Liver (tissue), 9 donors: ENCODE measurements around the gene ZNF831. TPM values are rescaled to one million over a fixed set of nuclear protein-coding genes. Genes with fewer than 3 reads are reported as not detected.

Experiments used
- DNase-seq: peaks from one replicate; pipeline ENCODE4 v3.0.0-alpha.2; 2017; ENCODE audit warnings: low spot score
- H3K27ac ChIP-seq, 2 donors: one replicate each; pipeline ENCODE4 v1.7.0; 2013; ENCODE audit warnings: inconsistent platforms in 2 of 2, low read length in 2 of 2, control low read depth in 1 of 2, low read depth in 1 of 2, mild to moderate bottlenecking in 1 of 2
- H3K27me3 ChIP-seq, 4 donors: one replicate each; pipeline versions ENCODE4 v1.6.1 to v1.7.0; 2013; ENCODE audit warnings: low read length in 3 of 4, inconsistent platforms in 1 of 4, mild to moderate bottlenecking in 1 of 4, moderate library complexity in 1 of 4; ENCODE audit not compliant: control insufficient read depth in 4 of 4, insufficient read depth in 4 of 4
- H3K36me3 ChIP-seq, 4 donors: one replicate each; pipeline versions ENCODE4 v1.6.1 to v1.7.0; 2013; ENCODE audit warnings: low read length in 3 of 4, mild to moderate bottlenecking in 3 of 4, low read depth in 1 of 4, moderate library complexity in 1 of 4; ENCODE audit not compliant: control insufficient read depth in 4 of 4, insufficient read depth in 3 of 4
- H3K4me1 ChIP-seq, 4 donors: one replicate each; pipeline versions ENCODE4 v1.6.1 to v1.7.0; 2013; ENCODE audit warnings: low read length in 3 of 4, mild to moderate bottlenecking in 3 of 4, moderate library complexity in 1 of 4; ENCODE audit not compliant: control insufficient read depth in 4 of 4, insufficient read depth in 4 of 4
- H3K4me3 ChIP-seq, 3 donors: one replicate each; pipeline versions ENCODE4 v1.6.1 to v1.7.0; 2013; ENCODE audit warnings: low read length in 3 of 3, control low read depth in 1 of 3, low read depth in 1 of 3, mild to moderate bottlenecking in 1 of 3
- H3K9ac ChIP-seq, 2 donors: one replicate each; pipeline ENCODE4 v1.7.0; 2013; ENCODE audit warnings: low read length in 2 of 2, mild to moderate bottlenecking in 2 of 2, moderate library complexity in 2 of 2, control low read depth in 1 of 2, low read depth in 1 of 2
- H3K9me3 ChIP-seq, 4 donors: one replicate each; pipeline versions ENCODE4 v1.6.1 to v1.7.0; 2013; ENCODE audit warnings: low read length in 3 of 4; ENCODE audit not compliant: control insufficient read depth in 4 of 4
- ATF3 ChIP-seq: IDR thresholded peaks from 2 replicates; pipeline ENCODE4 v1.6.1; 2016; ENCODE audit warnings: antibody characterized with exemption
- CTCF ChIP-seq: fragments of 150-350 bp; IDR thresholded peaks from 2 replicates; pipeline ENCODE4 v1.5.1; 2017; ENCODE audit warnings: improper control_type of control experiment, low read depth, low read length; ENCODE audit not compliant: missing input control
- EGR1 ChIP-seq, 2 donors: IDR thresholded peaks; 2 replicates each; pipeline ENCODE4 v1.6.1; 2016 to 2018; ENCODE audit warnings: antibody characterized with exemption in 2 of 2, low read depth in 2 of 2
- FOXA1 ChIP-seq: IDR thresholded peaks from 2 replicates; pipeline ENCODE4 v1.6.1; 2016; ENCODE audit warnings: antibody characterized with exemption
- FOXA2 ChIP-seq: IDR thresholded peaks from 2 replicates; pipeline ENCODE4 v1.6.1; 2016; ENCODE audit warnings: antibody characterized with exemption
- GABPA ChIP-seq, 2 donors: IDR thresholded peaks in 1 of 2; conservative IDR thresholded peaks in 1 of 2; 2 replicates each; pipeline ENCODE4 v1.6.1; 2016; ENCODE audit warnings: antibody characterized with exemption in 2 of 2, mild to moderate bottlenecking in 1 of 2, moderate library complexity in 1 of 2
- HNF4A ChIP-seq, 2 donors: conservative IDR thresholded peaks; 2 replicates each; pipeline ENCODE4 v1.6.1; 2016; ENCODE audit warnings: antibody characterized with exemption in 2 of 2, mild to moderate bottlenecking in 2 of 2
- HNF4G ChIP-seq: IDR thresholded peaks from 2 replicates; pipeline ENCODE4 v1.6.1; 2016; ENCODE audit warnings: antibody characterized with exemption
- JUND ChIP-seq, 2 donors: IDR thresholded peaks; 2 replicates each; pipeline ENCODE4 v1.6.1; 2016; ENCODE audit warnings: antibody characterized with exemption in 2 of 2
- MAX ChIP-seq: IDR thresholded peaks from 2 replicates; pipeline ENCODE4 v1.6.1; 2016; ENCODE audit warnings: antibody characterized with exemption
- NR2F2 ChIP-seq: IDR thresholded peaks from 2 replicates; pipeline ENCODE4 v1.6.1; 2016; ENCODE audit warnings: antibody characterized with exemption
- RAD21 ChIP-seq, 2 donors: IDR thresholded peaks; 2 replicates each; pipeline ENCODE4 v1.6.1; 2016; ENCODE audit warnings: antibody characterized with exemption in 2 of 2, mild to moderate bottlenecking in 2 of 2
- REST ChIP-seq: IDR thresholded peaks from 2 replicates; pipeline ENCODE4 v1.6.1; 2016; ENCODE audit warnings: antibody characterized with exemption, mild to moderate bottlenecking
- RXRA ChIP-seq, 2 donors: IDR thresholded peaks; 2 replicates each; pipeline ENCODE4 v1.6.1; 2017 to 2018; ENCODE audit warnings: antibody characterized with exemption in 2 of 2, mild to moderate bottlenecking in 1 of 2
- SP1 ChIP-seq: IDR thresholded peaks from 2 replicates; pipeline ENCODE4 v1.6.1; 2018; ENCODE audit warnings: antibody characterized with exemption, mild to moderate bottlenecking
- TAF1 ChIP-seq: conservative IDR thresholded peaks from 2 replicates; pipeline ENCODE4 v1.6.1; 2016; ENCODE audit warnings: antibody characterized with exemption, mild to moderate bottlenecking
- ZBTB33 ChIP-seq: IDR thresholded peaks from 2 replicates; pipeline ENCODE4 v1.6.1; 2016; ENCODE audit warnings: antibody characterized with exemption
- WGBS: extraction: QIAGEN DNeasy Blood & Tissue Kit; methylation state at CpG from one replicate; pipeline ENCODE4 v1.1.7; 2013; 5-methylcytosine and 5-hydroxymethylcytosine counted together
- polyA plus RNA-seq, 2 donors: library from polyadenylated mRNA; stranded (reverse) in 1 of 2; unstranded in 1 of 2; fragments of 200-250 nt in 1 of 2; fragments of >200 nt in 1 of 2; fragmentation: Nextera tagmentation in 1 of 2; extraction: Ambion mirVana in 1 of 2; gene quantifications; one replicate each; pipeline versions ENCODE4 v1.2.1 to v1.2.3, GENCODE V29; 2013 to 2015
- total RNA-seq, 2 donors: library from RNA; depleted of rRNA; stranded (reverse); fragments of >200 nt; gene quantifications; one replicate each; pipeline ENCODE4 v1.2.3, GENCODE V29; 2014
- donor health status: healthy.
- donor health status: healthy.
- donor health status: healthy.
- donor health status: healthy.
- donor health status: healthy.

Gene ZNF831
- total and polyA plus RNA-seq, 4 donors: 0.06 to 0.75 (median 0.13) TPM

- Histone ChIP-seq H3K4me3 (no peak overlapping the region), H3K4me1 (no peaks in the 10 kb centered on the region), H3K27ac (peak overlapping the region in 1 of 2 donors; percentile 2), H3K27me3 (peaks cover 0 to 2% (median 0%) of the 10 kb centered on the region in 4 donors), H3K9ac (no peak overlapping the region), H3K36me3 (no peaks in the 10 kb centered on the region), H3K9me3 (no peaks in the 10 kb centered on the region)
- no peak for DNase-seq
- 56% methylated on average over 9 of the region's 9 CpGs for WGBS
- TF ChIP-seq GABPA (IDR thresholded peaks at IDR 0.05 in 1 of 2, conservative IDR thresholded peaks at IDR 0.05 in 1 of 2) (no peak), HNF4A (conservative IDR thresholded peaks at IDR 0.05) (no peak), SP1 (no peak), EGR1 (IDR thresholded peaks at IDR 0.05; ENCODE audit: low read depth in 2 of 2) (no peak), HNF4G (no peak), ATF3 (no peak), TAF1 (no peak), JUND (IDR thresholded peaks at IDR 0.05) (no peak), FOXA1 (no peak), NR2F2 (no peak), RAD21 (IDR thresholded peaks at IDR 0.05) (no peak), MAX (no peak), CTCF (no peak)
Measured at GRCh38 chr20:59160389-59161115, 3.1 kb upstream of the ZNF831 start.

GRCh38 chr20:59161721-59162120 is 1.9 kb upstream of the ZNF831 start:
- Histone ChIP-seq H3K4me1 (no peaks in the 10 kb centered on the region), H3K4me3 (no peak overlapping the region), H3K9me3 (no peaks in the 10 kb centered on the region), H3K27ac (no peak overlapping the region), H3K36me3 (no peaks in the 10 kb centered on the region), H3K9ac (no peak overlapping the region), H3K27me3 (peaks cover 0 to 2% (median 0%) of the 10 kb centered on the region in 4 donors)
- WGBS: 63% methylated on average over 2 of the region's 2 CpGs
- no peak for DNase-seq
- TF ChIP-seq FOXA1: no peak
- no peak for TF ChIP-seq GABPA (IDR thresholded peaks at IDR 0.05 in 1 of 2, conservative IDR thresholded peaks at IDR 0.05 in 1 of 2)
- TF ChIP-seq FOXA2: no peak
- TF ChIP-seq RXRA (IDR thresholded peaks at IDR 0.05): no peak
- TF ChIP-seq MAX: no peak
- no peak for TF ChIP-seq RAD21 (IDR thresholded peaks at IDR 0.05)
- no peak for TF ChIP-seq TAF1
- TF ChIP-seq CTCF: no peak
- no peak for TF ChIP-seq HNF4G
- no peak for TF ChIP-seq ATF3
- no peak for TF ChIP-seq REST
- no peak for TF ChIP-seq HNF4A (conservative IDR thresholded peaks at IDR 0.05)
- TF ChIP-seq ZBTB33: no peak
